ENCODE measurements around the gene OGFR. TPM values are rescaled to one million over a fixed set of nuclear protein-coding genes. Genes with fewer than 3 reads are reported as not detected.
A peak's percentile ranks its signal among the peaks of the same experiment; 100 is the strongest.

The OGFR gene
- 10 to 100 TPM; 71.1 to 73.4 TPM for total RNA-seq

- peak within 1 kb of the TSS; percentile 91 for H3K27ac Mint-ChIP-seq
- ChIA-PET CTCF (interaction anchor here (0.8 to 1.7 kb wide), 3 partner anchors 8 to 13 kb away, joined by 3 to 6 read pairs (median 3); partner anchors contain the start of gene MRGBP), POLR2A (interaction anchor here (1.2 to 3.9 kb wide), 5 partner anchors 10 to 162 kb away, joined by 4 to 33 read pairs (median 7); partner anchors contain the start of genes MRGBP and SLCO4A1)
- H3K4me1 Mint-ChIP-seq: peaks cover 30% of the 10 kb centered on the region
- peaks cover 42% of the 10 kb centered on the region for H3K36me3 Mint-ChIP-seq (ENCODE audit: low read depth)
- H3K27me3 Mint-ChIP-seq: no peaks in the 10 kb centered on the region
- no peaks in the 10 kb centered on the region for H3K9me3 Mint-ChIP-seq
- H3K4me3 Mint-ChIP-seq: peak within 1 kb of the TSS; percentile 98
- peak; percentile 77 for DNase-seq
These were observed at the start of gene OGFR for GRCh38 chr20:62804627-62805154. Gene OGFR, plus strand, starts transcription at chr20:62804835. Its CDS starts 25 bp downstream, at chr20:62804860.

- Mint-ChIP-seq H3K36me3 (ENCODE audit: low read depth) (no peaks in the 10 kb centered on the region), H3K4me1 (no peaks in the 10 kb centered on the region), H3K27ac (no peak overlapping the region), H3K4me3 (no peak overlapping the region), H3K27me3 (peaks cover 27% of the 10 kb centered on the region), H3K9me3 (no peaks in the 10 kb centered on the region)
- no peak for DNase-seq
- ChIA-PET CTCF (no interaction called here), POLR2A (interaction anchor here (2.1 kb wide), 1 partner anchor 15 kb away, joined by 12 read pairs; no protein-coding TSS in a partner anchor)
These were observed 49.7 kb upstream of the OGFR start for GRCh38 chr20:62754991-62755356.

GRCh38 chr20:62755817-62756724, 48.6 kb upstream of the OGFR start:
- Mint-ChIP-seq H3K27me3 (peaks cover 25% of the 10 kb centered on the region), H3K4me3 (no peak overlapping the region), H3K4me1 (no peaks in the 10 kb centered on the region), H3K9me3 (no peaks in the 10 kb centered on the region), H3K27ac (no peak overlapping the region), H3K36me3 (ENCODE audit: low read depth) (no peaks in the 10 kb centered on the region)
- POLR2A ChIA-PET: no interaction called here
- DNase-seq: no peak
- CTCF ChIA-PET: interaction anchor here (0.6 kb wide), 1 partner anchor 110 kb away, joined by 4 read pairs; no protein-coding TSS in a partner anchor

- Mint-ChIP-seq H3K27ac (no peak overlapping the region), H3K27me3 (peaks cover 21% of the 10 kb centered on the region), H3K9me3 (no peaks in the 10 kb centered on the region), H3K4me1 (no peaks in the 10 kb centered on the region), H3K36me3 (ENCODE audit: low read depth) (no peaks in the 10 kb centered on the region), H3K4me3 (no peak overlapping the region)
- no peak for DNase-seq
- CTCF ChIA-PET: no interaction called here
- POLR2A ChIA-PET: interaction anchor here (0.6 kb wide), 1 partner anchor 13 kb away, joined by 3 read pairs; no protein-coding TSS in a partner anchor
These were observed 46.3 kb upstream of the OGFR start for GRCh38 chr20:62758226-62758912.

GRCh38 chr20:62759981-62760431, 44.6 kb upstream of the OGFR start:
- H3K36me3 Mint-ChIP-seq (ENCODE audit: low read depth): no peaks in the 10 kb centered on the region
- H3K27me3 Mint-ChIP-seq: peaks cover 21% of the 10 kb centered on the region
- H3K4me1 Mint-ChIP-seq: no peaks in the 10 kb centered on the region
- H3K27ac Mint-ChIP-seq: no peak overlapping the region
- no peak for DNase-seq
- no peaks in the 10 kb centered on the region for H3K9me3 Mint-ChIP-seq
- ChIA-PET POLR2A (no interaction called here), CTCF (no interaction called here)
- no peak overlapping the region for H3K4me3 Mint-ChIP-seq

GRCh38 chr20:62760471-62760855, 44.2 kb upstream of the OGFR start:
- Mint-ChIP-seq H3K9me3 (no peaks in the 10 kb centered on the region), H3K4me1 (no peaks in the 10 kb centered on the region), H3K27ac (no peak overlapping the region), H3K27me3 (peaks cover 21% of the 10 kb centered on the region), H3K36me3 (ENCODE audit: low read depth) (no peaks in the 10 kb centered on the region), H3K4me3 (no peak overlapping the region)
- ChIA-PET CTCF (no interaction called here), POLR2A (no interaction called here)
- DNase-seq: no peak

GRCh38 chr20:62760856-62761758, 43.5 kb upstream of the OGFR start:
- H3K27me3 Mint-ChIP-seq: peaks cover 18% of the 10 kb centered on the region
- POLR2A ChIA-PET: no interaction called here
- no peak overlapping the region for H3K4me3 Mint-ChIP-seq

GRCh38 chr20:62761759-62762131, 42.9 kb upstream of the OGFR start:
- no peaks in the 10 kb centered on the region for H3K9me3 Mint-ChIP-seq
- H3K4me1 Mint-ChIP-seq: no peaks in the 10 kb centered on the region
- CTCF ChIA-PET: no interaction called here
- H3K36me3 Mint-ChIP-seq (ENCODE audit: low read depth): no peaks in the 10 kb centered on the region
- no peak overlapping the region for H3K4me3 Mint-ChIP-seq
- H3K27me3 Mint-ChIP-seq: peaks cover 17% of the 10 kb centered on the region
- POLR2A ChIA-PET: no interaction called here
- no peak overlapping the region for H3K27ac Mint-ChIP-seq
- no peak for DNase-seq

More at GRCh38 chr20:62760856-62761758, 43.5 kb upstream of the OGFR start:
- CTCF ChIA-PET: no interaction called here
- H3K4me1 Mint-ChIP-seq: no peaks in the 10 kb centered on the region
- no peak overlapping the region for H3K27ac Mint-ChIP-seq
- no peaks in the 10 kb centered on the region for H3K36me3 Mint-ChIP-seq (ENCODE audit: low read depth)
- no peak for DNase-seq
- no peaks in the 10 kb centered on the region for H3K9me3 Mint-ChIP-seq

- Mint-ChIP-seq H3K4me1 (no peaks in the 10 kb centered on the region), H3K27me3 (peaks cover 12% of the 10 kb centered on the region), H3K27ac (no peak overlapping the region), H3K4me3 (no peak overlapping the region), H3K9me3 (no peaks in the 10 kb centered on the region), H3K36me3 (ENCODE audit: low read depth) (no peaks in the 10 kb centered on the region)
- POLR2A ChIA-PET: no interaction called here
- CTCF ChIA-PET: no interaction called here
- no peak for DNase-seq
These were observed 42.3 kb upstream of the OGFR start for GRCh38 chr20:62762376-62762775.

GRCh38 chr20:62762801-62763368, 41.8 kb upstream of the OGFR start:
- no peak for DNase-seq
- ChIA-PET POLR2A (no interaction called here), CTCF (interaction anchor here (1.1 kb wide), 1 partner anchor 45 kb away, joined by 3 read pairs; no protein-coding TSS in a partner anchor)
- Mint-ChIP-seq H3K27ac (no peak overlapping the region), H3K27me3 (peaks cover 9% of the 10 kb centered on the region), H3K36me3 (ENCODE audit: low read depth) (no peaks in the 10 kb centered on the region), H3K9me3 (no peaks in the 10 kb centered on the region), H3K4me3 (no peak overlapping the region), H3K4me1 (no peaks in the 10 kb centered on the region)

- H3K27ac Mint-ChIP-seq: no peak overlapping the region
- DNase-seq: no peak
- no peaks in the 10 kb centered on the region for H3K9me3 Mint-ChIP-seq
- H3K4me1 Mint-ChIP-seq: no peaks in the 10 kb centered on the region
- no peak overlapping the region for H3K4me3 Mint-ChIP-seq
- CTCF ChIA-PET: interaction anchor here (1.1 kb wide), 1 partner anchor 45 kb away, joined by 3 read pairs; no protein-coding TSS in a partner anchor
- peaks cover 6% of the 10 kb centered on the region for H3K27me3 Mint-ChIP-seq
- H3K36me3 Mint-ChIP-seq (ENCODE audit: low read depth): no peaks in the 10 kb centered on the region
- POLR2A ChIA-PET: no interaction called here
These were observed 41.2 kb upstream of the OGFR start for GRCh38 chr20:62763404-62763803.

All from activated CD4-positive, alpha-beta memory T cell treated with anti-CD3 and anti-CD28 coated beads, Interleukin-2, amount 10 ng/mL, durations not matched to agents 7 days and 5 days (primary cell).